CD4-positive, alpha-beta T cell (primary cell): ENCODE results near the gene ST3GAL5. TPM values are rescaled to one million over a fixed set of nuclear protein-coding genes. Genes with fewer than 3 reads are reported as not detected.

Experiments
- ATAC-seq: fragments of 200-7000 bp; cut with Tn5 transposase; one replicate; pipeline ENCODE4 v1.10.0; 2022; ENCODE audit warnings: mild to moderate bottlenecking; ENCODE audit not compliant: poor library complexity
- CTCF ChIA-PET: fragments of 350-600 bp; sonication (Branson Sonifier 250); formaldehyde crosslinking; loops from one replicate; lab custom pipeline; 2021; ENCODE audit warnings: antibody characterized with exemption, inconsistent platforms; lab: Charles Lee
- POLR2A ChIA-PET: fragments of 350-600 bp; sonication (Branson Sonifier 250); formaldehyde crosslinking; loops from one replicate; lab custom pipeline; 2021; ENCODE audit warnings: antibody characterized with exemption, inconsistent platforms; lab: Charles Lee
- DNase-seq, 14 experiments: peaks; one replicate each; pipeline ENCODE4 v3.0.0-alpha.2; 2013 to 2020; ENCODE audit warnings: mixed read lengths in 2 of 14
- H3K27ac ChIP-seq, 2 donors: one replicate each; pipeline versions ENCODE4 v1.5.1 to v1.7.0; 2013; ENCODE audit warnings: low read length in 2 of 2, low read depth in 1 of 2, mild to moderate bottlenecking in 1 of 2
- H3K27me3 ChIP-seq, 2 experiments: 1 replicate in 1 of 2; 2 replicates in 1 of 2; pipeline versions ENCODE4 v1.6.1 to v1.7.0; 2013; ENCODE audit warnings: low read length in 2 of 2, control low read depth in 1 of 2, mild to moderate bottlenecking in 1 of 2, moderate library complexity in 1 of 2; ENCODE audit not compliant: insufficient read depth in 2 of 2, control insufficient read depth in 1 of 2
- H3K36me3 ChIP-seq: one replicate; pipeline ENCODE4 v1.6.1; 2013; ENCODE audit warnings: low read length, control low read depth; ENCODE audit not compliant: insufficient read depth
- H3K4me1 ChIP-seq: one replicate; pipeline ENCODE4 v1.6.1; 2013; ENCODE audit warnings: low read length, control low read depth; ENCODE audit not compliant: insufficient read depth
- H3K4me3 ChIP-seq: one replicate; pipeline ENCODE4 v1.5.1; 2013; ENCODE audit warnings: mild to moderate bottlenecking, low read length, moderate library complexity
- H3K9me3 ChIP-seq, 2 experiments: 1 replicate in 1 of 2; 2 replicates in 1 of 2; pipeline versions ENCODE4 v1.6.1 to v1.7.0; 2013; ENCODE audit warnings: low read length in 2 of 2, mild to moderate bottlenecking in 2 of 2, control low read depth in 1 of 2, moderate library complexity in 1 of 2; ENCODE audit not compliant: control insufficient read depth in 1 of 2, insufficient read depth in 1 of 2
- H3K27ac Mint-ChIP-seq: one replicate; pipeline ENCODE4 v1.8.0; 2020; ENCODE audit warnings: mixed read lengths
- H3K27me3 Mint-ChIP-seq: one replicate; pipeline ENCODE4 v1.8.0; 2021; ENCODE audit warnings: mixed read lengths
- H3K36me3 Mint-ChIP-seq: one replicate; pipeline ENCODE4 v1.8.0; 2021; ENCODE audit warnings: low read depth, mixed read lengths
- H3K4me1 Mint-ChIP-seq: one replicate; pipeline ENCODE4 v1.8.0; 2021; ENCODE audit warnings: low read depth, mixed read lengths
- H3K4me3 Mint-ChIP-seq: one replicate; pipeline ENCODE4 v1.8.0; 2020; ENCODE audit warnings: mild to moderate bottlenecking, mixed read lengths
- H3K9me3 Mint-ChIP-seq: one replicate; pipeline ENCODE4 v1.8.0; 2020; ENCODE audit warnings: mixed read lengths
- CTCF ChIP-seq: fragments of 200-600 bp; IDR thresholded peaks from one replicate; pipeline ENCODE4 v1.8.0; 2022; ENCODE audit warnings: antibody characterized with exemption, mild to moderate bottlenecking
- intact Hi-C, 2 experiments: fragments of 100-400 bp; cut with DNase I in 1 of 2; cut with micrococcal nuclease in 1 of 2; formaldehyde crosslinking; loops; one replicate each; pipeline versions ENCODE4 v1.15.1 to v1.9.0; 2023 to 2025; cut with DNase I, micrococcal nuclease
- total RNA-seq, 174 experiments: library from RNA in 2 of 174; stranded (reverse) in 2 of 174; gene quantifications; one replicate each; pipeline ENCODE4 v1.2.3 and lab custom pipeline; 2021 to 2026

The ST3GAL5 gene
- total RNA-seq, 2 experiments from 2014 or later = 76.7 to 77.8 TPM

GRCh38 chr2:85790499-85791188 is 98.1 kb downstream of the ST3GAL5 start:
- no peaks in the 10 kb centered on the region for H3K4me1 Mint-ChIP-seq
- H3K36me3 Mint-ChIP-seq = no peaks in the 10 kb centered on the region
- no peaks in the 10 kb centered on the region for H3K36me3 ChIP-seq
- intact Hi-C loops = no loop called here
- H3K4me3 Mint-ChIP-seq = no peak overlapping the region
- POLR2A ChIA-PET = no interaction called here
- no peak overlapping the region for H3K27ac Mint-ChIP-seq
- no peak for TF ChIP-seq CTCF
- DNase-seq = no peak
- H3K4me3 ChIP-seq = no peak overlapping the region
- no peaks in the 10 kb centered on the region for H3K9me3 Mint-ChIP-seq
- CTCF ChIA-PET = no interaction called here
- H3K27me3 Mint-ChIP-seq = peaks cover 12% of the 10 kb centered on the region
- no peak for ATAC-seq
- H3K4me1 ChIP-seq = no peaks in the 10 kb centered on the region
- no peak overlapping the region for H3K27ac ChIP-seq
- H3K9me3 ChIP-seq = no peaks in the 10 kb centered on the region
- H3K27me3 ChIP-seq = peaks cover 0 to 6% of the 10 kb centered on the region in 2 experiments

GRCh38 chr2:85790032-85790431 is 98.8 kb downstream of the ST3GAL5 start:
- Histone ChIP-seq H3K4me3 (no peak overlapping the region), H3K9me3 (no peaks in the 10 kb centered on the region), H3K27ac (no peak overlapping the region), H3K4me1 (no peaks in the 10 kb centered on the region), H3K27me3 (peaks cover 0 to 6% of the 10 kb centered on the region in 2 experiments), H3K36me3 (no peaks in the 10 kb centered on the region)
- no peaks in the 10 kb centered on the region for H3K4me1 Mint-ChIP-seq
- ATAC-seq (no peak), DNase-seq (no peak)
- H3K4me3 Mint-ChIP-seq = no peak overlapping the region
- TF ChIP-seq CTCF = no peak
- H3K27ac Mint-ChIP-seq = no peak overlapping the region
- H3K27me3 Mint-ChIP-seq = peaks cover 12% of the 10 kb centered on the region
- ChIA-PET POLR2A (no interaction called here), CTCF (no interaction called here)
- no peaks in the 10 kb centered on the region for H3K36me3 Mint-ChIP-seq
- intact Hi-C loops = no loop called here
- H3K9me3 Mint-ChIP-seq = no peaks in the 10 kb centered on the region

GRCh38 chr2:85789271-85789670 is 99.5 kb downstream of the ST3GAL5 start:
- Mint-ChIP-seq H3K4me3 (no peak overlapping the region), H3K27ac (no peak overlapping the region), H3K36me3 (no peaks in the 10 kb centered on the region), H3K27me3 (peaks cover 12% of the 10 kb centered on the region), H3K4me1 (no peaks in the 10 kb centered on the region), H3K9me3 (no peaks in the 10 kb centered on the region)
- peaks cover 0 to 6% of the 10 kb centered on the region in 2 experiments for H3K27me3 ChIP-seq
- H3K27ac ChIP-seq = no peak overlapping the region
- ATAC-seq = no peak
- intact Hi-C loops = no loop called here
- TF ChIP-seq CTCF = no peak
- no peaks in the 10 kb centered on the region for H3K4me1 ChIP-seq
- no peaks in the 10 kb centered on the region for H3K36me3 ChIP-seq
- DNase-seq = no peak
- H3K9me3 ChIP-seq = no peaks in the 10 kb centered on the region
- POLR2A ChIA-PET = no interaction called here
- no peak overlapping the region for H3K4me3 ChIP-seq
- CTCF ChIA-PET = no interaction called here
